GM12872 (cell line): ENCODE data around the gene SCN4A.

ENCODE experiments used
- TF ChIP-seq, protein P1 (sequence below): IDR thresholded peaks from 3 replicates; pipeline ENCODE4 v1.5.1; 2011; ENCODE audit warnings: low read depth, mild to moderate bottlenecking, low read length, moderate library complexity; ENCODE audit not compliant: insufficient read depth

The SCN4A gene

DNA sequence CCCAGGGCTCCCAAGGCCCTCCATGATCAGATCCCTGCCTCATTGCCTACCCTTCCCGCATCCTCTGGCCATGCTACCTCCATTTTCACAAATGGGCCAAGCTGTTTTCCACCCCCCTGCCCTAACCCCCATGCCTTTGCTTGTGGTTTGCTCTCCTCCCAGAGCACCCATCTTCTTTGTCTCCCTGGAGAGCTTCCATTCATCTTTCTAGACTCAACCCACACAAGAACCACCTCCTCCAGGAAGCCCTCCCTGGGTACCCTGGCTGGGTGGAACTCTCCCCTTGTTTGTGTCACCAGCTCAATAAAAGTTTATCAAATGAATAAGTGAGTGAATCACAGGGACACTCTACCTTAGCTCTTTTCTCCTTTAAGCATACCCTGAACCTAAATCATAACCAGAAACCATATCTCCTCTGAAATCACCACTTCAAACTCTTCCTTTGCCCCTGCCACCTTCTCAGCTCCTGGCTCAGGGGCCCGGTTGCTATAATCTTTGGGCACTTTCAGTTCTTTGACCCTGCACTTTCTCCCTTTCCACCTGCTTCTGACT, 2.9 kb upstream of the SCN4A start:
- TF ChIP-seq, protein P1, sequence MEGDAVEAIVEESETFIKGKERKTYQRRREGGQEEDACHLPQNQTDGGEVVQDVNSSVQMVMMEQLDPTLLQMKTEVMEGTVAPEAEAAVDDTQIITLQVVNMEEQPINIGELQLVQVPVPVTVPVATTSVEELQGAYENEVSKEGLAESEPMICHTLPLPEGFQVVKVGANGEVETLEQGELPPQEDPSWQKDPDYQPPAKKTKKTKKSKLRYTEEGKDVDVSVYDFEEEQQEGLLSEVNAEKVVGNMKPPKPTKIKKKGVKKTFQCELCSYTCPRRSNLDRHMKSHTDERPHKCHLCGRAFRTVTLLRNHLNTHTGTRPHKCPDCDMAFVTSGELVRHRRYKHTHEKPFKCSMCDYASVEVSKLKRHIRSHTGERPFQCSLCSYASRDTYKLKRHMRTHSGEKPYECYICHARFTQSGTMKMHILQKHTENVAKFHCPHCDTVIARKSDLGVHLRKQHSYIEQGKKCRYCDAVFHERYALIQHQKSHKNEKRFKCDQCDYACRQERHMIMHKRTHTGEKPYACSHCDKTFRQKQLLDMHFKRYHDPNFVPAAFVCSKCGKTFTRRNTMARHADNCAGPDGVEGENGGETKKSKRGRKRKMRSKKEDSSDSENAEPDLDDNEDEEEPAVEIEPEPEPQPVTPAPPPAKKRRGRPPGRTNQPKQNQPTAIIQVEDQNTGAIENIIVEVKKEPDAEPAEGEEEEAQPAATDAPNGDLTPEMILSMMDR = no peak

DNA sequence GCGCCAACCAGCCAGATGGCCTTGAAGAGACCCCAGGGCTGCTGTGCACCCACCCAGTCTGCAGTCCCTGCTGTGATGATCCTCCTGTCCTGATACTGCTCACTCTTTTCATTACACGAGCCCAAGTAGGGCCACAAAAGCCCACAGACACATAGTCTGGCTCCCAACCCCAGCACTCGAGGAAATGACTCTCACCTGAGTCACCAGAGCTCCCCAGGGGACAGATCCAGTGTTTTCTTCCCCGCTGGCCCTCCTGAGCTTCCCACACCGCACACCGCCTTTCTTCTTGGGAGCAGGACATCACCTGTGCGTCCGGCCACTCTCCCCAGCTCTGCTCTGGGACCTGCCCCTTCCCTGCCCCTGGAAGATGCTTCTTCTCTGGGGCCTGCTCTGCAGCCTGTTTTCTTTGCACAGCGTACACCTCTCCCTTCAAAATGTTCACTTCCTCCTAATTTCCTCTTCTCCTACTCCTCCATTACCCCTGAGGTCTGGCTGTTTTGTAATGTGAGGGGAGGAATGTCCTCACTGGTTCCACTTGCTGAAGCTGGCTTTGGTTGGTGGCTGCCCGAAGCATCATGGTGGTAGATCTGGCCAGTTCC, 2.0 kb upstream of the SCN4A start:
- TF ChIP-seq, protein P1 = no peak

DNA sequence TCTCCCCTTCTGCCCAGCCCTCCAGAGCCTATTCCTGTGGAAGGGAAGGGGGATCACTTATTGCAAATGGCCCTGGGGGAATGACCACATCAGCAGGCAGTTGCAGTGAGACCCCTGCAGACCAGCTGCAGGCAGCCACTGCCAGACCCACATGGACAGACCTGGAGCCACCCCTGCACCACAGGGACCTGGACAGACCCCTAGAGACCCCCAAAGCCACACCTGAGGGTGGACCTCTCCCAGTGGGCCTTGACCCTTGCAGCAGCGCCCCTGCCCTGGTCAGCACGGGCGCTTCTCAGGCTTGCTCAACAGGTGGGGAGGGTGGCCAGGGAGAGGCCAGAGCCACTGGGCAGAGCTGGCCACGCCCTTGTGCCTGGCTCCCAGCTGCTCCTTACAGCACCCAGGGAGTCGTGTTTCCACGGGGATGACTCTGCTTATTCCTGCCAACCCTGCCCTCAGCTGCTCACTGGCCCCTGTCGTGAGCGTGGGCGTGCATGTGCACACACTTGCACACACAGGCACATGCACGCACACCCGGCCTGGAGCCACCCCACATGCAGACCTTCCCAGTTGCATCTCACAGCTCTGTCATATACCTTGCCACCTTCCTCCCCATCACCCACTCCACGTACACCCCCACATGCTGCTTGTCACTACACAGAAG, 1.3 kb upstream of the SCN4A start:
- TF ChIP-seq, protein P1 = no peak

DNA sequence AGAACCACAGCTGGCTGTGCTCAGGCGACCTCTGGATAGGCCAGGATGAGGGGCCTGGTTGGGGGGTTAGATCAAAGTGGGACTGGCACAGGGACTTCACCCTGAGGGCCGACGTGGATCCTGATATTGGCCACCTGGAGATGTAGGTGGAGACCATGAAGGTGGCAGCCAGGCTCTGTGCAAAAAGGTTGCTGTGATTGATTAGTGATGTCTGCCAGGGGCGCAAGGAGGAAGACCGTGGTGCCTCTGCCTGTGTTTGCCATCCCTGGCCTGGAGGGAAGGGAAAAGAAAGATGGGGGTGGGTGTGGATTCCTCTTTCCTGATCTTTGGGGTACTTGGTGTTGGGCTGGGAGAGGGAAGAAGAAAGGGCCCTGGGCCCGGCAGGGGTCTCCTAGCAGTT, 529 bp upstream of the SCN4A start:
- TF ChIP-seq, protein P1 = no peak

DNA sequence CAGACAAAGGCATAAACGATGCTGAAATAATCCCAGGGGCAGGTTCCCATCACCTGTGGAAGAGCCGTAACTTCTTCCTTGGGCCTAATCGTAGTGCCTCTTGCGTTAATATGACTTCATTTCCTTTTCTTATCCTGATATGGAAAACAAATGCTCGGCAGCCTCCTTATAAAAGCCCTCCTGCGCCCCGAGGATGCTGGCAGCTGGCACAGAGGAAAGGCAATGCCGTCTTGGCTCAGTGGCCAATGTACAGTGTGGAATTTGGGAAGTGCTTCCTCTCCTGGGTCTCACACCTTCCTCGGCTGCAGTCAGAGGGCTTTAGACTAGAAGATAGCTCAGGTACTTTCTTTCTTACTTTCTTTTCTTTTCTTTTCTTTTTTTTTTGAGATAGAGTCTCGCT, 3.4 kb downstream of the SCN4A start:
- TF ChIP-seq, protein P1 = no peak

DNA sequence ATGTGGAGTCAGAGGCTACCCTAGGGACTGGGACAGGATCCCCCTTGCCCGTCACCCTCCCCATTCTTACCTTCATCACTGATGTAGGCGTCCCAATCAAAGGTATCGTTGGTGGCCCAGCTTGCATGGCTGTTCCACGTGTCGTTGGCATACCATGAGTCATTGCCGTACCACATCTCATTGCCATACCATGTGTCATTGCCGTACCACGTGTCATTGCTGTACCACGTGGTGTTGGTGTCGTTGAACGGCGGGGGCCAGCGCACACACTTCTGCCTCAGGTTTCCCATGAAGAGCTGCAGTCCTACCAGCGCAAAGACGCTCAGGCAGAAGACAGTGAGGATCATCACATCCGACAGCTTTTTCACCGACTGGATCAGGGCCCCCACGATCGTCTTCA, 4.8 kb downstream of the SCN4A start:
- TF ChIP-seq, protein P1 = no peak

DNA sequence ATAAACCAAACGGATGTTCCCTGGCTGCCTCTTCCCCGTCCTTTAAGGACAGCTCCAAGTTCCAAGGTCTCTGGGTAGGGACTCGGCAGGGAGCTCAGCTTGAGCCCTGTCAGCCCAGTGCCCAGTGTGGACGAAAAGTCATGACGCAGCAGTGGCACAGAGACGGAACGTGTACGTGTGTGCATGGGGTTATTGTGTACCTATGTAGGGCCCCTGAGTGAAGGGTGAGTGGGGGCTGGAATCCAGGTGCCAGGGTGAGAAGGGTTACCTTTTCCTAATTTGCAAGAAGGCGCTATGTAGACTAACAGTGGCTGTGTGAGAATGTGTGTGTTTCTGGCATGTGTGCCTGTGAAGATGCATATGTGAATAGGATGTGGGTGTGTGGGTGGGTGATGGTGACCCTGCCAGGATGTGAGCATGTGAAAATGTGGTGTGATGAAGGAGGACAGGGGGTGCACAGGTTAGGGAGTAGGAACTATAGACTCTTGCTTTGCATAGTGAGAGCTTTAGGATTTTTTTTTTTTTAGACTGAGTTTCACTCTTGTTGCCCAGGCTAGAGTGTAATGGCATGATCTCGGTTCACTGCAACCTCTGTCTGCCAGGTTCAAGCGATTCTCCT, 6.0 kb downstream of the SCN4A start:
- TF ChIP-seq, protein P1 = no peak
